CD14-positive monocyte (primary cell): Measurements from ENCODE around the gene ATF4. TPM values are rescaled to one million over a fixed set of nuclear protein-coding genes. Genes with fewer than 3 reads are reported as not detected.

Source experiments
- DNase-seq, 3 donors: peaks; one replicate each; pipeline ENCODE4 v3.0.0-alpha.2; 2011 to 2022
- H2AFZ ChIP-seq: 2 replicates; pipeline ENCODE4 v1.6.0; 2012; ENCODE audit warnings: mild to moderate bottlenecking, low read depth, low read length, inconsistent platforms; ENCODE audit not compliant: insufficient read depth, poor library complexity, severe bottlenecking
- H3K27ac ChIP-seq, 2 donors: 1 replicate in 1 of 2; 2 replicates in 1 of 2; pipeline ENCODE4 v1.5.1; 2012 to 2013; ENCODE audit warnings: low read length in 2 of 2, control low read depth in 1 of 2, inconsistent platforms in 1 of 2, low read depth in 1 of 2, mild to moderate bottlenecking in 1 of 2
- H3K27me3 ChIP-seq, 2 donors: one replicate each; pipeline versions ENCODE4 v1.6.0 to v1.6.1; 2011 to 2013; ENCODE audit warnings: low read length in 2 of 2; ENCODE audit not compliant: control insufficient read depth in 2 of 2, insufficient read depth in 2 of 2
- H3K36me3 ChIP-seq, 2 donors: replicated peaks in 1 of 2; 1 replicate in 1 of 2; 2 replicates in 1 of 2; pipeline versions ENCODE4 v1.5.1 to v1.6.1; 2012 to 2013; ENCODE audit warnings: low read length in 2 of 2, control low read depth in 1 of 2, inconsistent platforms in 1 of 2, mild to moderate bottlenecking in 1 of 2; ENCODE audit not compliant: insufficient read depth in 2 of 2, control insufficient read depth in 1 of 2
- H3K4me1 ChIP-seq, 2 donors: 1 replicate in 1 of 2; 2 replicates in 1 of 2; pipeline versions ENCODE4 v1.5.1 to v1.6.1; 2012 to 2013; ENCODE audit warnings: low read length in 2 of 2, control low read depth in 1 of 2, inconsistent platforms in 1 of 2, mild to moderate bottlenecking in 1 of 2, moderate library complexity in 1 of 2; ENCODE audit not compliant: insufficient read depth in 2 of 2, control insufficient read depth in 1 of 2
- H3K4me2 ChIP-seq: replicated peaks from 2 replicates; pipeline ENCODE3; 2012; ENCODE audit warnings: low read length, moderate library complexity, mild to moderate bottlenecking; ENCODE audit not compliant: poor library complexity, severe bottlenecking; ENCODE audit errors: extremely low read depth
- H3K4me3 ChIP-seq, 3 experiments: fragments of 200-600 bp in 1 of 3; sonication (generic) in 1 of 3; replicated peaks in 1 of 3; 1 replicate in 2 of 3; 2 replicates in 1 of 3; pipeline ENCODE4 v1.5.1; 2011 to 2013; ENCODE audit warnings: low read length in 3 of 3, mild to moderate bottlenecking in 3 of 3, control low read depth in 2 of 3, low read depth in 2 of 3, inconsistent platforms in 1 of 3, moderate library complexity in 1 of 3
- H3K79me2 ChIP-seq: 2 replicates; pipeline ENCODE4 v1.6.0; 2012; ENCODE audit warnings: mild to moderate bottlenecking, control low read depth, inconsistent platforms, low read length, moderate library complexity; ENCODE audit not compliant: insufficient read depth
- H3K9ac ChIP-seq: 2 replicates; pipeline ENCODE4 v1.6.0; 2017; ENCODE audit warnings: low read length, mild to moderate bottlenecking; ENCODE audit not compliant: insufficient read depth, poor library complexity, severe bottlenecking
- H3K9me3 ChIP-seq, 2 donors: replicated peaks in 1 of 2; 1 replicate in 1 of 2; 2 replicates in 1 of 2; pipeline versions ENCODE4 v1.5.1 to v1.6.1; 2012 to 2013; ENCODE audit warnings: low read length in 2 of 2, control low read depth in 1 of 2; ENCODE audit not compliant: control insufficient read depth in 1 of 2, insufficient read depth in 1 of 2
- H4K20me1 ChIP-seq: 2 replicates; pipeline ENCODE4 v1.6.0; 2012; ENCODE audit warnings: mild to moderate bottlenecking, low read length, control low read depth, moderate library complexity; ENCODE audit not compliant: insufficient read depth
- H3K27ac Mint-ChIP-seq, 7 donors: one replicate each; pipeline ENCODE4 v1.8.0; 2020; ENCODE audit warnings: mild to moderate bottlenecking in 7 of 7, mixed read lengths in 7 of 7, moderate library complexity in 6 of 7, inconsistent platforms in 2 of 7
- H3K27me3 Mint-ChIP-seq, 3 donors: one replicate each; pipeline ENCODE4 v1.8.0; 2021 to 2022; ENCODE audit warnings: low read depth in 3 of 3, mild to moderate bottlenecking in 3 of 3, mixed read lengths in 3 of 3, moderate library complexity in 3 of 3, inconsistent platforms in 1 of 3
- H3K36me3 Mint-ChIP-seq, 2 donors: one replicate each; pipeline ENCODE4 v1.8.0; 2020; ENCODE audit warnings: mixed read lengths in 2 of 2, inconsistent platforms in 1 of 2, mild to moderate bottlenecking in 1 of 2
- H3K4me1 Mint-ChIP-seq: one replicate; pipeline ENCODE4 v1.8.0; 2020; ENCODE audit warnings: mild to moderate bottlenecking, mixed read lengths
- H3K4me3 Mint-ChIP-seq, 2 donors: one replicate each; pipeline ENCODE4 v1.8.0; 2020; ENCODE audit warnings: mild to moderate bottlenecking in 2 of 2, mixed read lengths in 2 of 2, moderate library complexity in 1 of 2
- H3K9me3 Mint-ChIP-seq, 7 donors: one replicate each; pipeline ENCODE4 v1.8.0; 2020 to 2022; ENCODE audit warnings: mixed read lengths in 7 of 7, mild to moderate bottlenecking in 6 of 7, moderate library complexity in 6 of 7, inconsistent platforms in 2 of 7
- CTCF ChIP-seq: fragments of 200-600 bp; IDR thresholded peaks from one replicate; pipeline ENCODE4 v1.8.0; 2022; ENCODE audit warnings: antibody characterized with exemption, mild to moderate bottlenecking
- WGBS: methylation state at CpG from one replicate; pipeline ENCODE4 v1.1.5; 2013; ENCODE audit warnings: missing lambda C conversion rate; ENCODE audit not compliant: insufficient coverage; 5-methylcytosine and 5-hydroxymethylcytosine counted together
- intact Hi-C, 2 donors: fragments of 100-400 bp; cut with micrococcal nuclease; formaldehyde crosslinking; loops; one replicate each; pipeline versions ENCODE4 v1.15.0 to v1.15.1; 2023
- polyA plus RNA-seq, 3 donors: library from polyadenylated mRNA; depleted of rRNA in 1 of 3; unstranded in 2 of 3; stranded (reverse) in 1 of 3; fragments of 300-500 nt in 2 of 3; fragments of >200 nt in 1 of 3; fragmentation: Illumina TruSeq in 2 of 3; gene quantifications; 1 replicate in 2 of 3; 2 replicates in 1 of 3; pipeline ENCODE4 v1.2.3, GENCODE V29; 2012 to 2021

Gene ATF4
- polyA plus RNA-seq, 3 donors, result 55.1 to 606 (median 59.0) TPM

- Histone ChIP-seq H3K9ac (no peak overlapping the region), H3K27me3 (peaks cover 25 to 55% of the 10 kb centered on the region in 2 donors), H3K9me3 (peaks cover 0 to 13% of the 10 kb centered on the region in 2 donors), H2AFZ (no peak overlapping the region), H3K36me3 (no peaks in the 10 kb centered on the region), H3K4me1 (no peaks in the 10 kb centered on the region), H3K79me2 (no peaks in the 10 kb centered on the region), H3K27ac (no peak overlapping the region), H4K20me1 (no peaks in the 10 kb centered on the region), H3K4me2 (no peak overlapping the region), H3K4me3 (no peak overlapping the region)
- WGBS, result 6% methylated on average over 47 of the region's 72 CpGs
- peak overlapping the region in 1 of 2 donors; percentile 76 for H3K4me3 Mint-ChIP-seq
- peaks cover 63 to 82% (median 65%) of the 10 kb centered on the region in 3 donors for H3K27me3 Mint-ChIP-seq
- TF ChIP-seq CTCF, result no peak
- peaks cover 0 to 4% of the 10 kb centered on the region in 2 donors for H3K36me3 Mint-ChIP-seq
- H3K4me1 Mint-ChIP-seq, result peaks cover 1% of the 10 kb centered on the region
- intact Hi-C loops, result no loop called here
- H3K27ac Mint-ChIP-seq, result no peak overlapping the region
- no peak for DNase-seq
- H3K9me3 Mint-ChIP-seq, result peaks cover 0 to 7% (median 2%) of the 10 kb centered on the region in 7 donors
Observed at GRCh38 chr22:39556970-39557841, 36.8 kb downstream of the ATF4 start.

- H4K20me1 ChIP-seq, result no peaks in the 10 kb centered on the region
- no peak for TF ChIP-seq CTCF
- H3K27ac ChIP-seq, result no peak overlapping the region
- 10% methylated on average over 34 of the region's 34 CpGs for WGBS
- H3K9me3 Mint-ChIP-seq, result peaks cover 0 to 7% (median 2%) of the 10 kb centered on the region in 7 donors
- DNase-seq, result no peak
- H3K4me1 ChIP-seq, result no peaks in the 10 kb centered on the region
- no peak overlapping the region for H2AFZ ChIP-seq
- no peak overlapping the region for H3K4me3 ChIP-seq
- intact Hi-C loops, result no loop called here
- no peak overlapping the region for H3K4me2 ChIP-seq
- H3K27me3 ChIP-seq, result peaks cover 25 to 53% of the 10 kb centered on the region in 2 donors
- H3K9me3 ChIP-seq, result peaks cover 0 to 13% of the 10 kb centered on the region in 2 donors
- H3K27ac Mint-ChIP-seq, result no peak overlapping the region
- no peaks in the 10 kb centered on the region for H3K36me3 ChIP-seq
- peaks cover 0 to 4% of the 10 kb centered on the region in 2 donors for H3K36me3 Mint-ChIP-seq
- peaks cover 1% of the 10 kb centered on the region for H3K4me1 Mint-ChIP-seq
- H3K4me3 Mint-ChIP-seq, result peak overlapping the region in 1 of 2 donors; percentile 75
- no peak overlapping the region for H3K9ac ChIP-seq
- no peaks in the 10 kb centered on the region for H3K79me2 ChIP-seq
- peaks cover 57 to 76% (median 58%) of the 10 kb centered on the region in 3 donors for H3K27me3 Mint-ChIP-seq
Observed at GRCh38 chr22:39558254-39558727, 37.9 kb downstream of the ATF4 start.
